H1 (cell line): ENCODE results near the gene NOTUM. TPM values are rescaled to one million over a fixed set of nuclear protein-coding genes. Genes with fewer than 3 reads are reported as not detected.
A peak's percentile ranks its signal among the peaks of the same experiment; 100 is the strongest.

Source experiments
- BCL11A ChIP-seq, 2 experiments: IDR thresholded peaks; one replicate each; pipeline ENCODE4 v1.6.1; 2011; ENCODE audit warnings: low read depth in 2 of 2, low read length in 2 of 2, mild to moderate bottlenecking in 2 of 2
- CHD2 ChIP-seq: IDR thresholded peaks from 2 replicates; pipeline ENCODE4 v1.6.1; 2012; ENCODE audit warnings: low read length, improper control_type of control experiment
- EGR1 ChIP-seq: IDR thresholded peaks from 2 replicates; pipeline ENCODE4 v1.6.1; 2011; ENCODE audit warnings: low read depth, low read length, borderline replicate concordance
- EP300 ChIP-seq, 2 experiments: IDR thresholded peaks; 1 replicate in 1 of 2; 2 replicates in 1 of 2; pipeline ENCODE4 v1.6.1; 2011 to 2012; ENCODE audit warnings: low read depth in 2 of 2, low read length in 2 of 2, mild to moderate bottlenecking in 2 of 2, borderline replicate concordance in 1 of 2, inconsistent platforms in 1 of 2, moderate library complexity in 1 of 2
- EZH2 ChIP-seq: fragments of 200-600 bp; sonication (generic); IDR thresholded peaks from 2 replicates; pipeline ENCODE4 v1.7.1; 2012; ENCODE audit warnings: low read depth, mild to moderate bottlenecking, moderate library complexity, low read length, inconsistent platforms; ENCODE audit not compliant: severe bottlenecking
- GTF2F1 ChIP-seq: IDR thresholded peaks from 2 replicates; pipeline ENCODE4 v1.6.1; 2012; ENCODE audit warnings: low read depth, low read length, improper control_type of control experiment, borderline replicate concordance
- HDAC6 ChIP-seq: IDR thresholded peaks from one replicate; pipeline ENCODE4 v1.7.1; 2012; ENCODE audit warnings: low read depth, mild to moderate bottlenecking, inconsistent platforms, low read length, moderate library complexity
- JUN ChIP-seq: IDR thresholded peaks from 2 replicates; pipeline ENCODE4 v1.6.1; 2011; ENCODE audit warnings: low read depth, mild to moderate bottlenecking, improper control_type of control experiment, low read length
- MAX ChIP-seq: IDR thresholded peaks from 2 replicates; pipeline ENCODE4 v1.6.1; 2012; ENCODE audit warnings: inconsistent platforms
- PHF8 ChIP-seq: fragments of 200-600 bp; sonication (generic); conservative IDR thresholded peaks from 2 replicates; pipeline ENCODE4 v1.7.1; 2012; ENCODE audit warnings: low read depth, mild to moderate bottlenecking, inconsistent platforms, low read length, moderate library complexity
- POLR2AphosphoS5 ChIP-seq: IDR thresholded peaks from 2 replicates; pipeline ENCODE4 v1.6.1; 2011; ENCODE audit warnings: low read depth, low read length
- RNF2 ChIP-seq: fragments of 200-900, 300-1000 bp; sonication (generic); IDR thresholded peaks from 2 replicates; pipeline ENCODE4 v1.7.1; 2016; ENCODE audit warnings: borderline replicate concordance, low read depth, mild to moderate bottlenecking, antibody characterized with exemption, low read length; ENCODE audit not compliant: poor library complexity, severe bottlenecking; ENCODE audit errors: missing control alignments
- SAP30 ChIP-seq: fragments of 300-600 bp; sonication (generic); IDR thresholded peaks from 2 replicates; pipeline ENCODE4 v1.7.1; 2012; ENCODE audit warnings: low read length, moderate library complexity, mild to moderate bottlenecking, inconsistent platforms; ENCODE audit not compliant: insufficient read depth, insufficient replicate concordance
- SIN3A ChIP-seq, 2 experiments: IDR thresholded peaks in 1 of 2; conservative IDR thresholded peaks in 1 of 2; 2 replicates each; pipeline ENCODE4 v1.6.1; 2011 to 2012; ENCODE audit warnings: low read length in 2 of 2, improper control_type of control experiment in 1 of 2, low read depth in 1 of 2, mild to moderate bottlenecking in 1 of 2
- SIRT6 ChIP-seq: IDR thresholded peaks from one replicate; pipeline ENCODE4 v1.7.1; 2012; ENCODE audit warnings: low read length, inconsistent platforms
- SP2 ChIP-seq: IDR thresholded peaks from 2 replicates; pipeline ENCODE4 v1.6.1; 2012; ENCODE audit warnings: mild to moderate bottlenecking, low read length, inconsistent platforms
- SP4 ChIP-seq: IDR thresholded peaks from 2 replicates; pipeline ENCODE4 v1.6.1; 2012; ENCODE audit warnings: low read length, inconsistent platforms
- SRF ChIP-seq: IDR thresholded peaks from 2 replicates; pipeline ENCODE4 v1.6.1; 2011; ENCODE audit warnings: mild to moderate bottlenecking, low read depth, low read length, moderate library complexity
- TAF1 ChIP-seq: IDR thresholded peaks from 2 replicates; pipeline ENCODE4 v1.6.1; 2011; ENCODE audit warnings: mild to moderate bottlenecking, low read depth, low read length
- TAF7 ChIP-seq: optimal IDR thresholded peaks from 2 replicates; pipeline ENCODE3; 2011; ENCODE audit warnings: low read depth, mild to moderate bottlenecking, inconsistent platforms, low read length, moderate library complexity, borderline replicate concordance
- TEAD4 ChIP-seq: IDR thresholded peaks from 2 replicates; pipeline ENCODE4 v1.6.1; 2012; ENCODE audit warnings: low read depth, low read length, inconsistent platforms, mixed read lengths
- polyA plus RNA-seq, 7 experiments: library from polyadenylated mRNA; depleted of rRNA in 3 of 7; stranded (reverse) in 5 of 7; unstranded in 2 of 7; fragments of >200 nt in 5 of 7; fragments of 200-250 nt in 2 of 7; gene quantifications; 1 replicate in 5 of 7; 2 replicates in 1 of 7; 4 replicates in 1 of 7; pipeline versions ENCODE4 v1.2.1 to v1.2.3, GENCODE V29; 2011 to 2013; ENCODE audit warnings: missing spikeins in 2 of 7, mixed read lengths in 2 of 7
- total RNA-seq: library from RNA; stranded (reverse); fragmentation: NEBNext Ultra II Directional; extraction: Animal tissue kit (Norgen Biotek cat#: 25700); gene quantifications from 2 replicates; pipeline ENCODE4 v1.2.1, GENCODE V29; 2021
- TF ChIP-seq, protein P1 (sequence below): IDR thresholded peaks from 2 replicates; pipeline ENCODE4 v1.6.1; 2011; ENCODE audit warnings: low read depth, mild to moderate bottlenecking, low read length; ENCODE audit not compliant: insufficient read depth

The NOTUM gene
- total and polyA plus RNA-seq, 2 of the 8 experiments (the other 6 are each of a cell fraction or from before 2014, with no cell fraction given) = 0.45 to 0.76 TPM

GRCh38 chr17:81927653-81928543 is 33.1 kb downstream of the NOTUM start, which contains the start of gene MAFG (continued):
- TF ChIP-seq PHF8 = 0 out of 2 replicates have a peak, but pooled peaks have one; percentile 44
- TF ChIP-seq CHD2 = no peak
- no peak for TF ChIP-seq SAP30
- no peak for TF ChIP-seq SP2
- no peak for TF ChIP-seq SRF
- peak in 1 of 2 experiments; percentile 22; a peak in 1 of 3 replicates for TF ChIP-seq EP300 (IDR thresholded peaks at IDR 0.05; ENCODE audit: borderline replicate concordance in 1 of 2, low read depth in 2 of 2, low read length in 2 of 2)
- TF ChIP-seq HDAC6 = no peak
- TF ChIP-seq SP4 = peak; percentile 86; the same call in 1 of the 2 replicates
- TF ChIP-seq SIRT6 = no peak
- TF ChIP-seq BCL11A (IDR thresholded peaks at IDR 0.05; ENCODE audit: low read depth in 2 of 2, low read length in 2 of 2) = no peak
- no peak for TF ChIP-seq JUN
- TF ChIP-seq TEAD4 = no peak
- no peak for TF ChIP-seq GTF2F1
- peak; percentile 37 for TF ChIP-seq EZH2
- TF ChIP-seq TAF7 = no peak
- no peak for TF ChIP-seq EGR1
- TF ChIP-seq, protein P1, sequence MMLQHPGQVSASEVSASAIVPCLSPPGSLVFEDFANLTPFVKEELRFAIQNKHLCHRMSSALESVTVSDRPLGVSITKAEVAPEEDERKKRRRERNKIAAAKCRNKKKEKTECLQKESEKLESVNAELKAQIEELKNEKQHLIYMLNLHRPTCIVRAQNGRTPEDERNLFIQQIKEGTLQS = peak; percentile 96
- no peak for TF ChIP-seq RNF2
- TF ChIP-seq MAX = peak; percentile 62
- 0 out of 2 replicates have a peak, but pooled peaks have one; percentile 54 for TF ChIP-seq TAF1
- TF ChIP-seq SIN3A (conservative IDR thresholded peaks at IDR 0.05 in 1 of 2, IDR thresholded peaks at IDR 0.05 in 1 of 2; ENCODE audit: low read depth in 1 of 2, low read length in 2 of 2) = peak in 1 of 2 experiments; percentile 31; a peak in 1 of 4 replicates
- no peak; the same call in 1 of the 2 replicates for TF ChIP-seq POLR2AphosphoS5
